HPDE6-E6E7 (cell line): ENCODE results near the gene KMT5B.
A peak's percentile ranks its signal among the peaks of the same experiment; 100 is the strongest.

Source experiments
- DNase-seq: peaks from one replicate; pipeline ENCODE4 v3.0.0; 2011; ENCODE audit warnings: missing footprints; ENCODE audit errors: extremely low spot score

KMT5B gene

DNA sequence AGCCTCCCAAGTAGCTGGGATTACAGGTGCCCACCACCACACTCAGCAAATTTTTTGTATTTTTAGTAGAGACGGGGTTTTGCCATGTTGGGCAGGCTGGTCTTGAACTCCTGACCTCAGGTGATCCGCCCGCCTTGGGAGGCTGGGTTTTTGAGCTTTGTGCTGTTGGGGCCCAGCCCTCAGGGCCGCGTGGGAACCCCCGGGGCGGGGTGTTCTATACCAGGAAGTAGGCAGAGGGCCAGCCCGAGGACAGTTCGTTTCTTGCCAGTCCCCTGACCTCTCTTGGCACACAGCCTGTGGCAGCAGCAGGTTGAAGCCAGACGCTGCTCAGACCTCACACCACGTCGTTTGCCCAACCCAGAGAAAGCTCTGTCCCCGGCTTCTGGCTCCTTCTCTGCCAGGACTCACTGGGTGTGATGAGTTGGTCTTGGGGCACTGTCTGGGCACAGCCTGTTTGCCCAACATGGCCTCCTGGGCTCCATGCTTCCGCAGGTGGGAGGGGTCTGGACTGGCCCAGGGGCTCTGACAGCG, 67.0 kb downstream of the KMT5B start:
- DNase-seq: peak; percentile 38

DNA sequence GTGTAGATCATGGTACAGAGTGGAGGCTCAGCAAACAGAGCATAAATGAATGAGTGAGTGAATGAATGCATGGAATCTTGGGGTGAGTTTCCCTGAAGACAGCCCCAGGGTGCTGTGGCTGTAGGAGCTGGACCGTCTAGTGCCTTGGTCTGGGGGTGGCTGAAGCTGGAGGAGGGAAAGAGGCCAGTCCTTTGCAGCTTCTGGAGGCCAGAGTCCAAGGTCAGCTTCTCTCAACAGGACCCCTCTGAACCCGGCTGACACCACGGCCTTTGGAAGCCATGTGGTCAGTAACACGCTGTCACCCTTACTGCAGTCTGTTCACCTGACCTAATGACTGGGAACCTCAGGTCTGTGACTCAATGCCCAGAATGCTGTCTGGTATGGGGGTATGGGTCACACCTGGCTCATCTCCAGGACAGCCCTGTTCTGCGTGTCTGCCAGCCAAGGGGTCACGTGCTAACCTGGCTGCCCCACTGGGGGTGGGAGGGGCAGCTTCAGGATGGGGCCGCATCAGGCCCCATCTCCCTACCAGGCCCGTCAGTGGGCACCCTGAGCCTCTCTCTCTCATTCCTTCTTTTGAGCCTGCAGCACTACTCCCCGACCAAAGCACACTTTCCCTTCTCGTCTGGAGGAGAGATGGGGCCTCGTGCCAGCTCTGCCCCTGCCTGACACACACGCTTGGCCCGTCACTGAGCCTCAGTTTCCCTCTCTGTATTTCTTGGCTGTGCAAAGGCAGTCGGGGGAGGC, 67.8 kb downstream of the KMT5B start:
- peak; percentile 50 for DNase-seq

DNA sequence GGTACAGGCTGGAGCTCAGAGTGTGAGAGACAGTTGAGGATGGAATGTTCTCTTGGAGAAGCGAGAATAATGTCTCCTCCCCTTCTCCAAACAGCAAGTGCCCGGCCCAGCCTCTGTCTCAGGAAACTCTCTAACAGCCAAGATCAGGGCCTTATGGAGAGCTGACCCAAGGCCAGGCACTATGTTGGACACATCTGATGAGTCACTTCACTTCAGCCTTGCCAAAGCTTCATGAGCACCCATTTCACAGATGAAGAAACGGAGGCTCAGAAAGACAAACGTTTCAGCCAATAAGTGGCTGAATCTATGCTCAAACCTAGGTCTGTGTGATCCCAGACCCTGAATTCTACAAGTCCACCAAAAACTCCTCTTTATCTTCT, 69.8 kb downstream of the KMT5B start:
- DNase-seq: no peak

DNA sequence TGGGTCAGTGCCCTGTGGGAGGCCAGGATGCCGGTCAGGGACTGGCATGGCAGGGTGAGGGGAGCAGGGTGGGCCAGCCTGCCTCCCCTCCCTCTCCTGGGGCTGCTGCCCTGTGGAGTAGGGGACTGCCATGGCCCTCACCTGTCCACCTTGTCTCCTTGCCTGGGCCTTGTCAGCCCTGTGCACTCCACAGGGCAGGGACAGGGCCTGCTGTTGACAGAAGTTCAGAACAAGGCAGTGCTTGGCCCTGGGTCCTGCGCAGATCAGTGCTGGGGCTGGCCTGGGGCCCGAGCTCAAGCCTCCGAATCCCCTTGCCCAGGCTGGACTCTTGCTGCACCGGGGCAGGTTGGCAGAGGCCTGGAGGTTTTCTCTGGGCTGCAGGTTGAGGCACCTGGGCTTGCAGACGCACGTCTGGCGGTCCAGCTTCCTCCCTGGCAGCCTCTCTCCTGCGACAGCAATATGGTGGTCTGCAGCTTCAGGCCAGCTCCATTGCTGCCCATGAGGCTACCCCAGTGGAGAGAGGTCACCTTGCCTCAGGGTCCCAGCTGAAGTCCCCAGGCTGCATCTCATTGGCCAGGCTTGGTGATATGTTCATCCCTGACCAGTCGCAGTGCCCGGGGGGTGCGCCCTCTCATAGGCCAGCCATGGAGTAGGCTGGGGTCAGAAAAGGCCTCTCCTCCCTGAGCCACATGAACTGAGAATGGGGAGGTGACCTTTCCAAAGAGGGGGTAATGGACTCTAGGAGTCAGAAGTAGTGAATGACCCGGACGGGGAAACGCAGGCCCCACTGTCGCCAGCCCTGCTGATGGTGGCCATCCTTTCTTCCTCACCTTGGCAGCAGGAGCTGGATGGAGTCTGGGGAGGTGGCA, 70.4 kb downstream of the KMT5B start:
- no peak for DNase-seq

DNA sequence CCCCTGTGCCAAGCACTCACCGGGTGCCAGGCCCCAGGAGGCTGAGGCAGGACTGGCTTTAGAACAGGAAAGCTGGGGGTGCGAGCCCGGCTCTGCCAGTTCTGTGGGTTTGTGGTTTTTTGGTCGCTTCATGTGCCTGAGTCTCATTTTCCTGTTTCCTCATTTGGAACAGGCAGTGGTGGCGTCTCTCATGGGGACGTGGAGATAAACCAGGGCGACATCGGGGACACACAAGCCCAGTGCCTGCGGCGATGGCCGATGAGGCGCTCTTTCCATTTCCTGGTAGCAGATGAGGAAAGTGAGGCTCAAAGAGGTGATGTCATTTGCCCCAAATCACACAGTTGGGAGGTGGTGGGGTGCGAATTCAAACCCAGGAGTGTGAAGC, 71.1 kb downstream of the KMT5B start:
- no peak for DNase-seq

DNA sequence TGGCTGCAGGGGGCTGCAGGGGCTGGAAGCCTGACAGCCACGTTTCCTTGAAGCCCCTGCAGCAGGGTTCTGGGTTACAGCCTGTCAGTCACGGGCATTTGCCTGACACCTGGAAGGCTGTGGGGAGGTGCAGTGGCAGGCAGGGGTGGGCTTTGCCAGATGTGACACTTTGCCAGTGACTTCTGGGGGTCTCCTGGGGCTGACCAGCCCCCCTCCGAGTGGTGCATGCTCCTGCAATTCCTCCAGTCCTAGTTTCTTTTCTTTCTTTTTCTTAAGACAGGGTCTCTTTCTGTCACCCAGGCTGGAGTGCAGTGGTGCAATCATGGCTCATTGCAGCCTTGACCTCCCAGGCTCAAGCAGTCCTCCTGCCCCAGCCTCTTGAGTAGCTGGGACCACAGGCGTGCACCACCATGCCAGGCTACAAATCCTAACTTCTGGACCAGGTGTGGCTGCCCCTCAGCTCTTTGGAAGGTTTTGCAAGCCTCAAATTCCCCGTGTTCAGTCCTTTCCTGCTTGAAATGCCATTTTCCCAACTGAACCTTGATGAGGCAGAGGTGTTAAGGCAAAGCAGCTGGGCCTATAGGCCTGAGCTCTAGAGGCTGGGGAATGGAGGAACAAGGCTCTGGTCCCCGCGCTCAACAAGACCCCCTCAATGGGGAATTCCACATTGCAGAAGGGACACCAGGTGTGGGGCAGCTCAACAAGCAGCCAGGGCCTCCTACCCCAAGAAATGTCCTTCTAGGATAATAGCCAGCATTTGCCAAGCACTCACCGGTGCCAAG, 71.7 kb downstream of the KMT5B start:
- no peak for DNase-seq

DNA sequence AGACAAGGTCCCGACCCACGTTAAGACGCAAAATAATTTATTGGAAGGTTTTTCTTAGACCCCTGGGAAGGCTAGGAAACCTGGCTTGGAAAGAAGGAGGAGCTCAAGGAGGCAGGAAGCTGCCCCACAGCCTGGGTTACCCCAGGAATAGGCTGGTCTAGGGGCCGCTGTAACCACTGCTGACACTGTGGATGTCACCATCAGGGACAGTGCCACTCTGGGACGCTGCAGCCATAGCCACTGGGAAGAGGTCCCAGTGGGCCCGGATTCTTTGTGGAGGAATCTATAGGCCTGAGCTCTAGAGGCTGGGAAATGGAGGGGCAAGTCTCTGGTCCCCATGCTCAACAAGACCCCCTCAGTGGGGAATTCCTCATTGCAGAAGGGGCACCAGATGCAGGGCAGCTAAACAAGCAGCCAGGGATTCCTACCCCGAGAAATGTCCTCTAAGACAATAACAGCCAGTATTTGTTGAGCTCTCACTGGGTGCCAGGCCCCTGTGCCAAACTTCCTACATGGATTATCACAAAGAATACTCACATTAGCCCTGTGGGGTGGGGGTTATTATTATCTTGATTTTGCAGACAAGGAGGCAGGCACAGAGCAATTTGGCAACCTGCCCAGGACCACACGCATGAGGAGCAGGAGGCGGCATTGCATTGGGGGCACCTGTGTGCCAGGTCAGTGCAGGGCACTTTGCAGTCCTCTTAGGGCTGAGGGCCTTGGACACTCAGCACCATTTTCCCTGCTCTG, 72.4 kb downstream of the KMT5B start:
- no peak for DNase-seq

DNA sequence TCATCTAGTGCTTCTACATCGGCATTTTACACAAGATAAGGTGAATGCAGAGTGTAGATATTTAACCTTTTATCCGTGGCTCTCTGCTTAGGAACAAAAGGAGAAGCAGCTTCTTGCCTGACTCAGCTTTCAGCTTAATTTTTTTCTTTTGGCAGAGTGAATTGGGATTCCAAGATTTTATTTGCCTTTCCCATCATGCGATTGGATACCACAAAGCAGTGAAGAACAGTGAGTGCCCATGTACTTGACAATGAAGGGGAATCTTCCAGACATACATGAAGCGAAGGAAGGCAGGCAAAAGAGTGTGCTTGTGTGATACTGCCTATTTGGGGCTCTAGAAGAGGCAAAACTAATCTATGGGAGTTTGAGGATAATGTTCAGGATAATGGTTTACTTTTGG, 74.9 kb downstream of the KMT5B start:
- DNase-seq: no peak

DNA sequence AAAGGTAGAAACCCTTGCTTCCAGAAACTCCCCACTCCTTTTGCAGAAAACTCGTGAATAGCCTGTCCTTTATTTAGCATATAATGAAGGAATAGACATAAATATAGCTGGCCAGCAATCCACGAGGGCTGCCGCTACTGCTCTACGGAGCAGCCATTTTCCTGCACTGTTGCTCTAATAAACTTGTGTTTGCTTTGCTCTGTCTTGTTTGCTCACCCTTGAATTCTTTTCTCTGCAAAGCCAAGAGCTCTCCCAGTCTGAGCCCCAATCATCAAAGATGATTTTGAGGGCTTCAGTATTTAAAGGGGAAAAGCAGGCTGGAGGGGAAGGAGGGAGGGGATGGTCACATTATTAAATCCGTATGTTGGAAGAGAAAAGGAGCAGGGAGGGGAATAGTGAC, 75.3 kb downstream of the KMT5B start:
- no peak for DNase-seq

DNA sequence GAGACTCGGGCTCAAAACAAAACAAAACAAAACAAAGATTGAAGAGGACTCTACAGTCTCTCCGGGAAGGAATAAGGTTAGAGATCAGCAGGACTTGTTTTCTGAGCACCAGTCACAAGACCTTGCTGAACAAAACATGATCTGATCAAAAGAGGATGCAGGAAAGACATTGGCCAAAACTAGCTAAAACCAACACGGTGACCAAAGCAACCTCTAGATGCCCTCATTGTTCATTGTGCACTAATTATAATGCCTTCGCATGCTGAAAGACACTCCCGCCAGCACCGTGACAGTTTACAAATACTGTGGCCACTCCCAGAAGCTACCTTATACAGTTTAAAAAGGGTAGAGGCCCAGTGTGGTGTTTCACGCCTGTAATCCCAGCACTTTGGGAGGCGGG, 76.2 kb downstream of the KMT5B start:
- DNase-seq: no peak

DNA sequence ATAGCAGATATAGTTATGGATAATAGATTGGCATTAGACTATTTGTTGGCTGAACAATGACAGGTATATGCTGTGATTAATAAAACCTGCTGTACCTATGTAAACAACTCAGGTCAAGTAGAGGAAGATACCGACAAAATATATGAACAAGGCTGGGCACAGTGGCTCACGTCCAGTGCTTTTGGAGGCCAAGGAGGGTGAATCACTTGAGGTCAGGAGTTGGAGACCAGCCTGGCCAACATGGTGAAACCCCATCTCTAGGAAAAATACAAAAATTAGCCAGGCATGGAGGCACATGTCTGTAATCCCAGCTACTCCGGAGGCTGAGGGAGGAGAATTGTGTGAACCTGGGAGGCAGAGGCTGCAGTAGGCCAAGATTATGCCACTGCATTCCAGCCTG, 77.9 kb downstream of the KMT5B start:
- DNase-seq: no peak

DNA sequence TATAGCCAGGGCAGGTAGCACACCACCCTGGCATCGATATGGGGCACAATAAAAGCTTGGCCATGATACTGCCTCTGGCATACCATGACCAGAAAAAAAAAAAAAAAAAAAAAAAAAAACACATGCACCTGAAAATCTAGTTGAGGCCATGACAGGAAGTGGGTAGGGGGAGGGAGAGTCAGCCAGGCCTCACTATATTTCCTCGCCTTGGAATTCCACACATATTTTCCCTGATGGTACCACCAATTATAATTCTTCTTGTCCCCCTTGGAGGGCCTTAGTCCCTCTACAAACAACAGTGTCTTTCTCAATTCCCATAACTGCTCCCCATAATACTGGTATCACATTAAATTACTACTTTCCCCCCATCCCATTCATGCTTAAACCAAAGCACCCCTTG, 79.3 kb downstream of the KMT5B start:
- DNase-seq: no peak

DNA sequence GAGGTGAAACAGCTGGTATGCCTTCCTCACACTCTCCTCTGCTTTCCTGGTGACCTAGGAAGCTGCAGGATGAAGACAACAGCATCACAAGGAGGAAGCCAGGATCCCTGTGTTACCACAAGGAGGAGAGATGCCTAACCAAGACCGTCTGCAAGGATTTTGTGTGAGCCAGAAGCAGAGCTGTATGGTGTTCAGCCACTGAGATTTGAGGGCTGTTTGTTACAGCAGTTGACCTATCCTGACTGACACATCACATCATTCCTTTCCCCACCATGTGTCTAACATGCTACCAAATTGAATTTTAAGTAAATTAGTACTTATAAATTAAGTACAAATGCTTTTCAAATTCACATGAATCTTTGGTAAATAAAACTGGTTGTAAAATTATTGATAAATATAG, 83.0 kb downstream of the KMT5B start:
- DNase-seq: no peak

DNA sequence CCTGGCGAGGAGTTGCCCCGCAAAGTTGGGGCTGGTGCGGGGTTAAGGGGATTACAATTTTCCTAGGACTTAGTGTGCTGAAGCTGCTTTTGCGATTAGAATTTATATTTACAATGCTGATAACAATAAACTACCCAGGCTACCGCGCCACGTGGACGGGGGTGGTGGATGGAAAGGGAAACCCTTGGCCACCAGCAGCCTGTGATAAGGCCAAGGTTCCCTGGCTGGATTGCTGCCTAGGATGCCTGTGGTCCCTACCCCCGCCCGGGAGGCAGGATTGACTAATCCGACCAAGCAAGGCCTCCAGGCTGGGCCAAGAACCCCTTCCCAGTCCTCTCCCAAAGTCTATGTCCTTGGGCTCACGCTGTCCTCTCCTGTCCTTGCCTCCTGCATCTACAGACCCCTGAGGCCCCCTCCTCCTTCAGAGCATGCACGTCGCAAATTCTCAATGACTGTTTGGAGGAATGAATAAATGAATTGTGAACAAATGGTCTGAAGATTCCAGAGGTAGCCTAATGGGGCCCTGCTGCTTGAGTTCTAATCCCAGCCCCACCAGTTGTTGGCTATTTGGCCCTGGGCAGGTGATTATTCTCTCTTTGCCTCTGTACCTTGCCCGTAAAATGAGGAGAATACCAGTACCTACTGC, 84.3 kb downstream of the KMT5B start:
- DNase-seq: no peak

DNA sequence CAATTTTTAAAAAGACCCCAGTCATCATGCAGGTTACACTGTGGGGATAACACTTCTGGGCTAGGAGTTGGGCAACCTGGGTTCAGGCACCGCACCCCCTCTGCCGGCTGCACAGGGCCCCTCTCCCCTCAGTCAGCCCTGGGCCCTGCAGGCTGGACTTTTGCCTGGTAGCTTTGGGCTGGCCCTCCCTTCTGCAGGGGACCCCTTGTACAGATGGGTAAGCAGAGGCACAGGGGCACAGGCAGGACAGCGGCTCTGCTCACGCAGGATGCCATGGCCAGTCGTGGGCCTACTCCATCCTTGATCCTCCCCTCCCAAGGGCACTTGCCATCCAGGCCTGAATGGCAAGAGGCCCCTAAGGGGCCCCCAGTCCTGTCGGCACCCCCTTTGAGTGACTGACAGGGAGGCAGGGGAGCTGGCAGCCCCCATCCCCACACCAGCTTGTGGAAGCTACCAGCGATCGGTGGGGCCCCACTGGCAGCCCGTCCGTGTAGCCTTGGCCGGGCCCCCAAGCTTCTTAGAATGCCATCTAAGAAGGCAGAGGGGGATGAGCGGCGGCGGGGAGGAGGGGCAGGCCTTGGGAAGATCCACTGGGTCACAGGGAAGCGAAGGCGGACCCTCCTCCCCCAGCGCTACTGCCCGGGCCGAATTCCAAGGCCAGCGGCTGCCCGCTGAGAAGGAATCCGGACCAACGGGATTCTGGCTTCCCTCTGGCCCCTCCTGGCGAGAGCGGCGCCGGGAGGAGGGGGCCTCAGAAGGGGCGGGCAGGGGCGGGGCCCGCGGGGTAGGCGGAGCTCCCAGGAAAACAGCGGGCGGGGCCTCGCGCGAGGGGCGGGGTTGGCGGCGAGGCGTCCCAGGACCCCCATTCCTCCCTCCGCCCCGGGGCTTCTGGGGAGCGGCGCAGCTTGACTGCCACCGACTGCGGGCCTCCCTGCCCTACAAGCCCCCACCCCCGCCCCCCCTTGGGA, 85.1 kb downstream of the KMT5B start:
- no peak for DNase-seq

DNA sequence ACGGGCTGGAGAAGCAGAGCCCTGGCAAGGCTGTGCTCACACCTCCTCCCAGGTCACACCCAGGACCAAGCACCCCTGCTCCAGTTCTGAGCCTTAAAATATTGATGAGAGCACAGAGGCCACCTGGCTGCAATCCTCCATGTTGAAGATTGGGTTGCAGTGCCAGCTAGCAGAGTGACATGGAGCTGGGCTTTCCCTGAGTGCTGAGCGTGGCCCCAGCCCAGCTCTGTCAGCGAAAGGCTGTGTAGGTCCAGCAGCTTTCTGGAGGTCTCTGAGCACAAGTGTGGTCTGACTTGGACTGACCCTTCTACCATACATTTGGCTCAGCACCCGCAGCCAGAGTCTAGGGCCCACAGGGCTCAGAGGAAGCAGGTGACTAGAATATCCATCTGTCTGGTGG, 87.9 kb downstream of the KMT5B start:
- DNase-seq: no peak

DNA sequence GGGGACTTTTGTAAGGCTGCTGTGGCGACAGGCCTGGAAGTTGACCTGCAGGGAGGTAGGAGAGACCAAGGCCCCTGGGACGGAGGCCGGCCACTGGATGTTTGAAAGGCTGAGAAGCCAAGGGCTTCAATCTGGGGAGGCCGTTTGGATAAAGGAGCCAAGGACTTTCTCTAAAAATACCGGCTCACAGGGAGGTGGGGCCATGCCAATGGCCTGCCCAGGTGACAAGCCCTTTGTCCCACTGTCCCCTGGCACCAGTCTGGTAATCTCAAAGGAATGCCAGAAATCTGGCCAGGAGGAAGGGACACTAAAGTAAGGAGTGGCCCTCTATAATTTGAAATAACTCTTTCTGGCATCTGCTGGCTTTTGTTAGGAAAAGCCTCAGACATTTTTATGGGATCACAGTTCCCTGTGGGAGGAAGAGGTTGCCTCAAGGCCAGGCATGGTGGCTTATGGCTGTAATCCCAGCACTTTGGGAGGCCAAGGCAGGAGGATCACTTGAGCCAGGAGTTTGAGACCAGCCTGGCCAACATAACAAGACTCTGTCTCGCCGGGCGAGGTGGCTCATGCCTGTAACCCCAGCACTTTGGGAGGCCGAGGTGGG, 90.1 kb downstream of the KMT5B start:
- no peak for DNase-seq

DNA sequence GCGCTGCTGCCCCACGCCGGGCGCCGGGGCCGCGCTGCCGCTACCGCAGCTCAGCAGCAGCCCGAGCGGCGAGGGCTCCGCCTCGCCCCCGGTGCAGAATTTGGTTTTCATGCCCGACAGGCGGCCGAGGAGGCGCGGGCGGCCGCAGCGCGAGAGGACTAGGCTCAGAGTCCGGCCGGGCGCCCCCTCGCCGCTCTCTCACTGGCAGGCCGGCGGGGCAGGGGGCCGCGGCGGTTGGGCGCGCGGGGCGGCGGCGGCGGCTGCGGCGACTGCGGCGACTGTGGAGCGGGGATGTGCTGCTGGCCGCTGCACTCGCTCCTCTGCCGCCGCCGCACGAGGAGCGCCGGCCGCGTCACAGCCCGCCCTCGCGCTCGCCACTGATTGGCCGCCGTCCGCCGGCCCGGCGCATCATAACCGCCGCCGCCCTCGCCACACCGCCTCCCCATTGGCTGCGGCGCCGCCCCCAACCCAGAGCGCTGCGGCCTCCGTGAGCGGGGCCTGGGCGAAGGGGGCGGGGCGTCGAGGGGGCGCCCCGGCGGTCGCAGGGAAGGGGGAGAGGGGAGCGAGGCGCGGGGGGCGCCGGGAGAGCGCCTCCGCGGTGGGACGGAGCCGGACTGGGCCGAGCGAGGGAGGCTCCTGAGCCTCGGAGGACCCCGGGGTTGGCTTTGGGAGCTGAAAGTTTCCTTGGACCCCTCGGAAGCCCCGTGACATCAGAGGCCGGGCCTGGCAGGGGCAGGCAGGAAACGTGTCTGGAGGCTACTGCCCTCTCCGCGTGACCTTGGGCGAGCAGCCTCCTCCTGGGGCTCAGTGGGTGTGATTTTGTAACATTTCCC, 91.8 kb downstream of the KMT5B start, which contains the start of gene CHKA:
Gene CHKA, minus strand, starts transcription at position 322 of the 833 bp plus-strand sequence. Its CDS starts 211 bp downstream, at position 111.
- peak; percentile 82 for DNase-seq
